CD14-positive monocyte (primary cell): ENCODE measurements around the gene CWC22. TPM values are rescaled to one million over a fixed set of nuclear protein-coding genes. Genes with fewer than 3 reads are reported as not detected.

ENCODE experiments used
- DNase-seq, 3 donors: peaks; one replicate each; pipeline ENCODE4 v3.0.0-alpha.2; 2011 to 2022
- H2AFZ ChIP-seq: 2 replicates; pipeline ENCODE4 v1.6.0; 2012; ENCODE audit warnings: mild to moderate bottlenecking, low read depth, low read length, inconsistent platforms; ENCODE audit not compliant: insufficient read depth, poor library complexity, severe bottlenecking
- H3K27ac ChIP-seq, 2 donors: 1 replicate in 1 of 2; 2 replicates in 1 of 2; pipeline ENCODE4 v1.5.1; 2012 to 2013; ENCODE audit warnings: low read length in 2 of 2, control low read depth in 1 of 2, inconsistent platforms in 1 of 2, low read depth in 1 of 2, mild to moderate bottlenecking in 1 of 2
- H3K27me3 ChIP-seq, 2 donors: one replicate each; pipeline versions ENCODE4 v1.6.0 to v1.6.1; 2011 to 2013; ENCODE audit warnings: low read length in 2 of 2; ENCODE audit not compliant: control insufficient read depth in 2 of 2, insufficient read depth in 2 of 2
- H3K36me3 ChIP-seq, 2 donors: replicated peaks in 1 of 2; 1 replicate in 1 of 2; 2 replicates in 1 of 2; pipeline versions ENCODE4 v1.5.1 to v1.6.1; 2012 to 2013; ENCODE audit warnings: low read length in 2 of 2, control low read depth in 1 of 2, inconsistent platforms in 1 of 2, mild to moderate bottlenecking in 1 of 2; ENCODE audit not compliant: insufficient read depth in 2 of 2, control insufficient read depth in 1 of 2
- H3K4me1 ChIP-seq, 2 donors: 1 replicate in 1 of 2; 2 replicates in 1 of 2; pipeline versions ENCODE4 v1.5.1 to v1.6.1; 2012 to 2013; ENCODE audit warnings: low read length in 2 of 2, control low read depth in 1 of 2, inconsistent platforms in 1 of 2, mild to moderate bottlenecking in 1 of 2, moderate library complexity in 1 of 2; ENCODE audit not compliant: insufficient read depth in 2 of 2, control insufficient read depth in 1 of 2
- H3K4me2 ChIP-seq: replicated peaks from 2 replicates; pipeline ENCODE3; 2012; ENCODE audit warnings: low read length, moderate library complexity, mild to moderate bottlenecking; ENCODE audit not compliant: poor library complexity, severe bottlenecking; ENCODE audit errors: extremely low read depth
- H3K4me3 ChIP-seq, 3 experiments: fragments of 200-600 bp in 1 of 3; sonication (generic) in 1 of 3; replicated peaks in 1 of 3; 1 replicate in 2 of 3; 2 replicates in 1 of 3; pipeline ENCODE4 v1.5.1; 2011 to 2013; ENCODE audit warnings: low read length in 3 of 3, mild to moderate bottlenecking in 3 of 3, control low read depth in 2 of 3, low read depth in 2 of 3, inconsistent platforms in 1 of 3, moderate library complexity in 1 of 3
- H3K79me2 ChIP-seq: 2 replicates; pipeline ENCODE4 v1.6.0; 2012; ENCODE audit warnings: mild to moderate bottlenecking, control low read depth, inconsistent platforms, low read length, moderate library complexity; ENCODE audit not compliant: insufficient read depth
- H3K9ac ChIP-seq: 2 replicates; pipeline ENCODE4 v1.6.0; 2017; ENCODE audit warnings: low read length, mild to moderate bottlenecking; ENCODE audit not compliant: insufficient read depth, poor library complexity, severe bottlenecking
- H3K9me3 ChIP-seq, 2 donors: replicated peaks in 1 of 2; 1 replicate in 1 of 2; 2 replicates in 1 of 2; pipeline versions ENCODE4 v1.5.1 to v1.6.1; 2012 to 2013; ENCODE audit warnings: low read length in 2 of 2, control low read depth in 1 of 2; ENCODE audit not compliant: control insufficient read depth in 1 of 2, insufficient read depth in 1 of 2
- H4K20me1 ChIP-seq: 2 replicates; pipeline ENCODE4 v1.6.0; 2012; ENCODE audit warnings: mild to moderate bottlenecking, low read length, control low read depth, moderate library complexity; ENCODE audit not compliant: insufficient read depth
- H3K27ac Mint-ChIP-seq, 7 donors: one replicate each; pipeline ENCODE4 v1.8.0; 2020; ENCODE audit warnings: mild to moderate bottlenecking in 7 of 7, mixed read lengths in 7 of 7, moderate library complexity in 6 of 7, inconsistent platforms in 2 of 7
- H3K27me3 Mint-ChIP-seq, 3 donors: one replicate each; pipeline ENCODE4 v1.8.0; 2021 to 2022; ENCODE audit warnings: low read depth in 3 of 3, mild to moderate bottlenecking in 3 of 3, mixed read lengths in 3 of 3, moderate library complexity in 3 of 3, inconsistent platforms in 1 of 3
- H3K36me3 Mint-ChIP-seq, 2 donors: one replicate each; pipeline ENCODE4 v1.8.0; 2020; ENCODE audit warnings: mixed read lengths in 2 of 2, inconsistent platforms in 1 of 2, mild to moderate bottlenecking in 1 of 2
- H3K4me1 Mint-ChIP-seq: one replicate; pipeline ENCODE4 v1.8.0; 2020; ENCODE audit warnings: mild to moderate bottlenecking, mixed read lengths
- H3K4me3 Mint-ChIP-seq, 2 donors: one replicate each; pipeline ENCODE4 v1.8.0; 2020; ENCODE audit warnings: mild to moderate bottlenecking in 2 of 2, mixed read lengths in 2 of 2, moderate library complexity in 1 of 2
- H3K9me3 Mint-ChIP-seq, 7 donors: one replicate each; pipeline ENCODE4 v1.8.0; 2020 to 2022; ENCODE audit warnings: mixed read lengths in 7 of 7, mild to moderate bottlenecking in 6 of 7, moderate library complexity in 6 of 7, inconsistent platforms in 2 of 7
- WGBS: methylation state at CpG from one replicate; pipeline ENCODE4 v1.1.5; 2013; ENCODE audit warnings: missing lambda C conversion rate; ENCODE audit not compliant: insufficient coverage; 5-methylcytosine and 5-hydroxymethylcytosine counted together
- intact Hi-C, 2 donors: fragments of 100-400 bp; cut with micrococcal nuclease; formaldehyde crosslinking; loops; one replicate each; pipeline versions ENCODE4 v1.15.0 to v1.15.1; 2023
- polyA plus RNA-seq, 3 donors: library from polyadenylated mRNA; depleted of rRNA in 1 of 3; unstranded in 2 of 3; stranded (reverse) in 1 of 3; fragments of 300-500 nt in 2 of 3; fragments of >200 nt in 1 of 3; fragmentation: Illumina TruSeq in 2 of 3; gene quantifications; 1 replicate in 2 of 3; 2 replicates in 1 of 3; pipeline ENCODE4 v1.2.3, GENCODE V29; 2012 to 2021
- TF ChIP-seq, protein P1 (sequence below): fragments of 200-600 bp; IDR thresholded peaks from one replicate; pipeline ENCODE4 v1.8.0; 2022; ENCODE audit warnings: antibody characterized with exemption, mild to moderate bottlenecking

Gene CWC22
- polyA plus RNA-seq, 3 donors: 4.4 to 14.9 (median 9.5) TPM

DNA sequence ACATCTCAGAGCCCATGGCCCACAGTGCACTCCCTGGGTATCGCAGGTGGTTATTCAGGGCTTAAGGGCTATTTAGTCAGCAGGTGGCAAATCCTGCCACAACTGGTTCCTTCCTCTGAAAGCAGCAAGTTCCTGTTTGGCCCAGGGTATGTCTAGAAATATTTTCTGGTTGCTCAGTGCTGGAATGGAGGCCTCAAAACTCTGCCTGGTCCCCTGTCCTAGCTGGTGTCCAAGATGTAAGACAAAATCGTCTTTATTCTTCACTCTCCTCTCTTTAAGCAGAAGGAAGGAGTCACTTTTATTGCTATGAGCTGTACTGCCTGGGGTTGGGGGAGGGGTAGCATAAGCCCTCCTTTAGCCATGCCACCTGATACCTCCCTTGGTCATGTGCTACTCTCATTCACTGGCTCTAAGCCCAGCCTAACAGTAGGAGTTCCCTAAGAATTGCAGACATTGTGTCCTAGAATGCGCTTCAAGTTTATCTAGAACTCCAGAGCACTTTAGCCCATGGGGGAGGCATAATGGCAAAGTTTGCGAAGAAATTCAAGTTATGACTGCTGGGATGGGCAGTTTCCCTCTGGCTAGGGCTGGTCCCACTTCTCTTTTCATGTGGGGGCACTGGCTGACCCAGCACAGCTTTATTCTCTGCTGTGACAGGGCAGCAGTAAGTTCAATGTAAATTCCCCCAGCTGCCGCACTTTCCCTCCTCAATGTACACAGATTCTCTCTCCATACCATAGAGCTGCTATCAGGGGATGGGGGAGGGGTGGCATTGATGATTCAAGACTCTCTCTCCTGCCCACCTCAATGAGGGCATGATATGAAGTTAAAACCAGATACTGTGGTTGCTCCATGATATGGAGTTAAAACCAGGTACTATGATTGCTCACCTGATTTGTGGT lies 27.1 kb upstream of the CWC22 start:
- Mint-ChIP-seq H3K9me3 (peaks cover 0 to 10% (median 4%) of the 10 kb centered on the region in 7 donors), H3K4me3 (no peak overlapping the region), H3K36me3 (no peaks in the 10 kb centered on the region), H3K27ac (no peak overlapping the region), H3K27me3 (peaks cover 0 to 2% (median 0%) of the 10 kb centered on the region in 3 donors), H3K4me1 (no peaks in the 10 kb centered on the region)
- intact Hi-C loops: no loop called here
- H2AFZ ChIP-seq: no peak overlapping the region
- no peaks in the 10 kb centered on the region for H3K27me3 ChIP-seq
- no peak overlapping the region for H3K27ac ChIP-seq
- no peaks in the 10 kb centered on the region for H4K20me1 ChIP-seq
- TF ChIP-seq, protein P1, sequence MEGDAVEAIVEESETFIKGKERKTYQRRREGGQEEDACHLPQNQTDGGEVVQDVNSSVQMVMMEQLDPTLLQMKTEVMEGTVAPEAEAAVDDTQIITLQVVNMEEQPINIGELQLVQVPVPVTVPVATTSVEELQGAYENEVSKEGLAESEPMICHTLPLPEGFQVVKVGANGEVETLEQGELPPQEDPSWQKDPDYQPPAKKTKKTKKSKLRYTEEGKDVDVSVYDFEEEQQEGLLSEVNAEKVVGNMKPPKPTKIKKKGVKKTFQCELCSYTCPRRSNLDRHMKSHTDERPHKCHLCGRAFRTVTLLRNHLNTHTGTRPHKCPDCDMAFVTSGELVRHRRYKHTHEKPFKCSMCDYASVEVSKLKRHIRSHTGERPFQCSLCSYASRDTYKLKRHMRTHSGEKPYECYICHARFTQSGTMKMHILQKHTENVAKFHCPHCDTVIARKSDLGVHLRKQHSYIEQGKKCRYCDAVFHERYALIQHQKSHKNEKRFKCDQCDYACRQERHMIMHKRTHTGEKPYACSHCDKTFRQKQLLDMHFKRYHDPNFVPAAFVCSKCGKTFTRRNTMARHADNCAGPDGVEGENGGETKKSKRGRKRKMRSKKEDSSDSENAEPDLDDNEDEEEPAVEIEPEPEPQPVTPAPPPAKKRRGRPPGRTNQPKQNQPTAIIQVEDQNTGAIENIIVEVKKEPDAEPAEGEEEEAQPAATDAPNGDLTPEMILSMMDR: no peak
- H3K4me1 ChIP-seq: no peaks in the 10 kb centered on the region
- no peaks in the 10 kb centered on the region for H3K79me2 ChIP-seq
- H3K4me3 ChIP-seq: no peak overlapping the region
- no peaks in the 10 kb centered on the region for H3K9me3 ChIP-seq
- no peak overlapping the region for H3K9ac ChIP-seq
- no peak for DNase-seq
- 56% methylated on average over 1 of the region's 5 CpGs for WGBS
- H3K4me2 ChIP-seq: no peak overlapping the region
- H3K36me3 ChIP-seq: no peaks in the 10 kb centered on the region

DNA sequence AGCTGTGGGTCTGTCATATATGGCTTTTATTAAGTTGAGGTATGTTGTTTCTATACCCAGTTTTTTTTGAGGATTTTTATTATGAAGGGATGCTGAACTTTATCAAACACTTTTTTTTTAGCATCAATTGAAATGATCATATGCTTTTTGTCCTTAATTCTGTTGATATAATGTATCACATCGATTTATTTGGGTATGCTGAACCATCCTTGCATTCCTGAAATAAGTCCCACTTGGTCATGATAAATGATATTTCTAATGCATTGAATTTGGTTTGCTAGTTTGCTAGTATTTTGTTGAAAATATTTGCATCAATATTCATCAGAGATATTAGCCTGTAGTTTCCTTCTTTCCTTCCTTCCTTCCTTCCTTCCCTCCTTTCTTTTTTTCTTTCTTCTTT lies 22.5 kb upstream of the CWC22 start:
- Histone ChIP-seq H3K4me2 (no peak overlapping the region), H3K36me3 (no peaks in the 10 kb centered on the region), H2AFZ (no peak overlapping the region), H3K27ac (no peak overlapping the region), H3K4me1 (no peaks in the 10 kb centered on the region), H3K9ac (no peak overlapping the region), H3K4me3 (no peak overlapping the region), H3K27me3 (no peaks in the 10 kb centered on the region), H3K9me3 (no peaks in the 10 kb centered on the region), H3K79me2 (no peaks in the 10 kb centered on the region), H4K20me1 (no peaks in the 10 kb centered on the region)
- Mint-ChIP-seq H3K4me1 (no peaks in the 10 kb centered on the region), H3K9me3 (peaks cover 3 to 14% (median 7%) of the 10 kb centered on the region in 7 donors), H3K27me3 (peaks cover 0 to 2% (median 2%) of the 10 kb centered on the region in 3 donors), H3K36me3 (no peaks in the 10 kb centered on the region), H3K27ac (no peak overlapping the region), H3K4me3 (no peak overlapping the region)
- TF ChIP-seq, protein P1: no peak
- intact Hi-C loops: no loop called here
- WGBS: no CpG with 5 or more reads among the region's 1 CpG
- DNase-seq: no peak
